Mesothelial cell of epicardium (in vitro differentiated cells): ENCODE data around the gene FABP6. TPM values are rescaled to one million over a fixed set of nuclear protein-coding genes. Genes with fewer than 3 reads are reported as not detected.

Source experiments
- DNase-seq, 2 experiments: peaks; one replicate each; pipeline ENCODE4 v3.0.0; 2021; ENCODE audit warnings: low spot score in 2 of 2; ENCODE audit not compliant: unreplicated experiment in 2 of 2
- H3K27ac Mint-ChIP-seq: 2 replicates; pipeline ENCODE4 v1.8.0; 2021; ENCODE audit warnings: mixed read lengths
- H3K27me3 Mint-ChIP-seq: 2 replicates; pipeline ENCODE4 v1.8.0; 2021; ENCODE audit warnings: low read depth, mixed read lengths
- H3K36me3 Mint-ChIP-seq: 2 replicates; pipeline ENCODE4 v1.8.0; 2021; ENCODE audit warnings: mixed read lengths
- H3K4me1 Mint-ChIP-seq: 2 replicates; pipeline ENCODE4 v1.8.0; 2021; ENCODE audit warnings: mixed read lengths
- H3K4me3 Mint-ChIP-seq: 2 replicates; pipeline ENCODE4 v1.8.0; 2021; ENCODE audit warnings: mild to moderate bottlenecking, moderate library complexity, mixed read lengths
- H3K9me3 Mint-ChIP-seq: 2 replicates; pipeline ENCODE4 v1.8.0; 2021; ENCODE audit warnings: mixed read lengths
- total RNA-seq: library from RNA; stranded (reverse); gene quantifications from 3 replicates; pipeline ENCODE4 v1.2.1, GENCODE V29; 2021
- TF ChIP-seq, protein P1 (sequence below): fragments of 200-600 bp; sonication (generic); IDR thresholded peaks from one replicate; pipeline ENCODE4 v1.5.0; 2021; ENCODE audit warnings: antibody characterized with exemption; ENCODE audit not compliant: unreplicated experiment

FABP6 gene
- total RNA-seq, 1 donor from 2014 or later: not detected

DNA sequence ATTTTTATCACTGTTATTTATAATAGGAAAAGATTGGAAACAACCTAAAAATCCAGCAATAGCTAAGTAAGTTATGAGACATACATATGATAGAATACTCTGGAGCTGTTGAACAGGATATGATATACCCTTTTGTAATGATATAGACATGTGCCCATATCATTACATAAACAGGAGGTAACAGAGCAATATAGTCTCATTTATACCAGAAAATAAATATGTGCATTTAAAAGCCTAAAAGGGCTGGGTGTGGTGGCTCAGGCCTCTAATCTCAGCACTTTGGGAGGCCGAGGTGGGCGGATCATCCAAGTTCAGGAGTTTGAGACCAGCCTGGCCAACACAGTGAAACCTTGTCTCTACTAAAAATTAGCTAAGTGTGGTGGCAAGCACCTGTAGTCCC lies 2.3 kb upstream of the FABP6 start:
- Mint-ChIP-seq H3K4me1 (no peaks in the 10 kb centered on the region), H3K9me3 (no peaks in the 10 kb centered on the region), H3K27me3 (no peaks in the 10 kb centered on the region), H3K27ac (no peak overlapping the region), H3K4me3 (no peak overlapping the region), H3K36me3 (no peaks in the 10 kb centered on the region)
- TF ChIP-seq, protein P1, sequence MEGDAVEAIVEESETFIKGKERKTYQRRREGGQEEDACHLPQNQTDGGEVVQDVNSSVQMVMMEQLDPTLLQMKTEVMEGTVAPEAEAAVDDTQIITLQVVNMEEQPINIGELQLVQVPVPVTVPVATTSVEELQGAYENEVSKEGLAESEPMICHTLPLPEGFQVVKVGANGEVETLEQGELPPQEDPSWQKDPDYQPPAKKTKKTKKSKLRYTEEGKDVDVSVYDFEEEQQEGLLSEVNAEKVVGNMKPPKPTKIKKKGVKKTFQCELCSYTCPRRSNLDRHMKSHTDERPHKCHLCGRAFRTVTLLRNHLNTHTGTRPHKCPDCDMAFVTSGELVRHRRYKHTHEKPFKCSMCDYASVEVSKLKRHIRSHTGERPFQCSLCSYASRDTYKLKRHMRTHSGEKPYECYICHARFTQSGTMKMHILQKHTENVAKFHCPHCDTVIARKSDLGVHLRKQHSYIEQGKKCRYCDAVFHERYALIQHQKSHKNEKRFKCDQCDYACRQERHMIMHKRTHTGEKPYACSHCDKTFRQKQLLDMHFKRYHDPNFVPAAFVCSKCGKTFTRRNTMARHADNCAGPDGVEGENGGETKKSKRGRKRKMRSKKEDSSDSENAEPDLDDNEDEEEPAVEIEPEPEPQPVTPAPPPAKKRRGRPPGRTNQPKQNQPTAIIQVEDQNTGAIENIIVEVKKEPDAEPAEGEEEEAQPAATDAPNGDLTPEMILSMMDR: no peak
- no peak for DNase-seq

DNA sequence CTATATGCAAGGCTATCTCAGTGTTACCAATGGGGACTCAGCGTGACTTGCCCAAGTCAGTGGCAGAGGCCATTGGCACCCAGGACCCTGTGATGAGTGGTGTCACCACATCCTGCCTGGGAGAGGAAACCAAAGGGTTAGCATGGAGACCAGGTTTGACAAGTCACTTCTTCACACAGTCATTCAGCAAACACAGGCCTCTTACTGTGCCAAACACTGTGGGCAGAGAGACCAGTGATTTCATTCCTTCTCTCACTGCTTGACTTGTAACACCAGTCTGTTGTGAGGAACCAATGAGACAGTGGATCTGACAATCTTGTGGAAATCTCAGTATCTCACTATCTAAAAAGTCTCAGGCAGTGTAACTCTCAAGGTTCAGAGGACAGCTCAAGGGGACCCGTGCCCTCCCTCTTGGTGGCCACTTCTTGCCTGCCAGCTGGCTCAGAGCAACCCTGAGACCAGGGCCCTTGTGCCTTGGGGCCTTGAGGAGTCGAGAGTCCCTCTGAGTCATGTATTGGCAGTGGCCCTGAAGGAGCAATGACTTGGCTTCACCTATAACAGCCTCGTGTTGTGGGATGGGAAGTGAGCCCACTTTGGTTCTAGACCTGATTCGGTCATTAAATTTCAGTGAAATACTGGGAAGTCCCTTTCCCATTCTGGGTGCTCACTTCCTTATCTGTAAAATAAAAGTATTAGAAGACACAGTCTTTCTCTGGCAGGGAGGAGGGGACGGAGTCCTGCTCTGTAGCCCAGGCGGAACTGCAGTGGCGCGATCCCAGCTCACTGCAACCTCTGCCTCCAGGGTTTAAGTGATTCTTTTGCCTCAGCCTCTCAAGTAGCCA lies 1.6 kb downstream of the FABP6 start:
- Mint-ChIP-seq H3K4me3 (no peak overlapping the region), H3K9me3 (no peaks in the 10 kb centered on the region), H3K36me3 (no peaks in the 10 kb centered on the region), H3K27me3 (no peaks in the 10 kb centered on the region), H3K27ac (no peak overlapping the region), H3K4me1 (no peaks in the 10 kb centered on the region)
- DNase-seq: no peak
- TF ChIP-seq, protein P1: no peak

DNA sequence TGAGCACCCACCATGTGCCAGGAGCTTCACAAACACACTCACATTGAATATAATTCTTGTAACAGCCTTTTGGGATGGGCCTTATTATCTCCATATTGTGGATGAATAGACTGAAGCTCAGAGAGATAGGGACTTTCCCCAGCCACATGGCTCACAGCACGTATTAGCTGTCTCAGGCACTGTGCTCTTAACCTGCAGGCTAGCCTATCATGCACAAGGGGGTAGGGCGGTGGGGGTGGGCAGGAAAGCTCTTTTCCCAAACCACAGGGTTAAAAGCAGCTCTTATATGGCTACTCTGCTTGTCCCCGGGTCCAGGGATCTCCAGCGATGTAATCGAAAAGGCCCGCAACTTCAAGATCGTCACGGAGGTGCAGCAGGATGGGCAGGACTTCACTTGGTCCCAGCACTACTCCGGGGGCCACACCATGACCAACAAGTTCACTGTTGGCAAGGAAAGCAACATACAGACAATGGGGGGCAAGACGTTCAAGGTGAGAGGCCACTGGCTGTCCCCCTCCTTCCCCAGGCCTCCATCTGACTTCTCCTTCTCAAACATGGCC lies 2.6 kb downstream of the FABP6 start:
- no peak for DNase-seq
- TF ChIP-seq, protein P1: no peak
- no peaks in the 10 kb centered on the region for H3K36me3 Mint-ChIP-seq
- no peaks in the 10 kb centered on the region for H3K9me3 Mint-ChIP-seq
- H3K4me1 Mint-ChIP-seq: no peaks in the 10 kb centered on the region
- H3K27me3 Mint-ChIP-seq: no peaks in the 10 kb centered on the region
- no peak overlapping the region for H3K4me3 Mint-ChIP-seq
- no peak overlapping the region for H3K27ac Mint-ChIP-seq

DNA sequence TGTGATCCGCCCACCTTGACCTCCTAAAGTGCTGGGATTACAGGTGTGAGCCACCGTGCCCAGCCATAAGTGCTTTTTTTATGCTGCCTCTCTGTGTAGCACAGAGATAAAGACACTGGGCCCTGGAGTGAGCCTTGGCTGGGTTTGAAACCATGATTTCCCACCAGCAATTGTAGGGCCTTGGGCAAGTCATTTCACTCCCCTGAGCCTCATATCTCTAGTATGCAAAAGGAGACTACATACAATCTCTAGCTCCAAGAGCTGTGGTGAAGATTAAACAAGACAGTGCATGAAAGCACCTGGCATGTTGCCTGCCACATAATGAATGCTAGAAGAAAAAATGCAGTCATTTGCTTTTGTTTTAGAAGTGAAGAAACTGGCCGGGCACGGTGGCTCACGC lies 3.9 kb downstream of the FABP6 start:
- no peaks in the 10 kb centered on the region for H3K27me3 Mint-ChIP-seq
- H3K9me3 Mint-ChIP-seq: no peaks in the 10 kb centered on the region
- DNase-seq: no peak
- H3K4me1 Mint-ChIP-seq: no peaks in the 10 kb centered on the region
- H3K4me3 Mint-ChIP-seq: no peak overlapping the region
- H3K36me3 Mint-ChIP-seq: no peaks in the 10 kb centered on the region
- TF ChIP-seq, protein P1: no peak
- no peak overlapping the region for H3K27ac Mint-ChIP-seq

DNA sequence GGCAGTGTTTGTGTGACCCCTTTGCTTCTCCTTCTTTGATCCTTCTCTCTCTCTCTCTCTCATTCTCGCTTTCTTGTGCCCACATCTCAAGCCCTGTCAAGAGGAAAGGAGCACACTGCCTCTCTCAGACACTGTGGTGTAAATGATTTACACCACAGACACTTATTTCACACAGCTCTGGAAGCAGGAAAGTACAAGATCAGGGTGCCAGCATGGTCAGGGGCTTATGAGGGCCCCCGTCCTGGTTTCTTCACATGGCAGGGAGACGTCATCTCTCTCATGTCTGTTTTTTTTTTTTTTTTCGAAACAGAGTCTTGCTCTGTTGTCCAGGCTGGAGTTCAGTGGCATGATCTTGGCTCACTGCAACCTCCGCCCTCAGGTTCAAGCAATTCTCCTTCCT lies 6.4 kb downstream of the FABP6 start:
- H3K27me3 Mint-ChIP-seq: no peaks in the 10 kb centered on the region
- H3K4me3 Mint-ChIP-seq: no peak overlapping the region
- H3K27ac Mint-ChIP-seq: no peak overlapping the region
- no peak for DNase-seq
- H3K36me3 Mint-ChIP-seq: no peaks in the 10 kb centered on the region
- no peaks in the 10 kb centered on the region for H3K9me3 Mint-ChIP-seq
- TF ChIP-seq, protein P1: no peak
- peaks cover 4% of the 10 kb centered on the region for H3K4me1 Mint-ChIP-seq
